Urothelium cell line (cell line): ENCODE data around the gene ZCRB1.

ENCODE experiments used
- DNase-seq: peaks from one replicate; pipeline ENCODE4 v3.0.0; 2011; ENCODE audit warnings: low spot score, mixed read lengths
- FAIRE-seq: peaks from 2 replicates; lab custom pipeline; 2011; peaks lifted over from hg19 to GRCh38; lab: Jason Lieb, UNC

ZCRB1 gene

GRCh38 chr12:42281844-42282243, 44.0 kb downstream of the ZCRB1 start:
- FAIRE-seq (no peak), DNase-seq (no peak)

GRCh38 chr12:42281278-42281677, 44.6 kb downstream of the ZCRB1 start:
- DNase-seq, result no peak

GRCh38 chr12:42278128-42278510, 47.8 kb downstream of the ZCRB1 start:
- FAIRE-seq, result no peak
- no peak for DNase-seq

More at GRCh38 chr12:42281278-42281677, 44.6 kb downstream of the ZCRB1 start:
- FAIRE-seq, result no peak

- no peak for FAIRE-seq
Observed at GRCh38 chr12:42277396-42278127, 48.3 kb downstream of the ZCRB1 start.

GRCh38 chr12:42275499-42275898, 50.4 kb downstream of the ZCRB1 start:
- FAIRE-seq (no peak), DNase-seq (no peak)

More at GRCh38 chr12:42277396-42278127, 48.3 kb downstream of the ZCRB1 start:
- DNase-seq, result no peak

GRCh38 chr12:42273706-42274105, 52.2 kb downstream of the ZCRB1 start:
- FAIRE-seq, result no peak
- no peak for DNase-seq

GRCh38 chr12:42270596-42270995, 55.3 kb downstream of the ZCRB1 start:
- FAIRE-seq (no peak), DNase-seq (no peak)

- no peak for FAIRE-seq
- DNase-seq, result no peak
Observed at GRCh38 chr12:42267413-42268190, 58.3 kb downstream of the ZCRB1 start.

GRCh38 chr12:42266579-42267230, 59.2 kb downstream of the ZCRB1 start:
- DNase-seq, result no peak
- peak; percentile 23 for FAIRE-seq

GRCh38 chr12:42262271-42262670, 63.6 kb downstream of the ZCRB1 start:
- FAIRE-seq (no peak), DNase-seq (no peak)
